IMR-90 (cell line): Measurements from ENCODE around the gene GREB1L. TPM values are rescaled to one million over a fixed set of nuclear protein-coding genes. Genes with fewer than 3 reads are reported as not detected.

Experiments used
- ATAC-seq: fragments of 200-7000 bp; cut with Tn5 transposase; 2 replicates; pipeline ENCODE4 v1.9.1; 2020; ENCODE audit warnings: low read depth, mild to moderate bottlenecking, moderate library complexity
- BruUV-seq: library from RNA; stranded (reverse); fragments of 400-500 nt; replicated peaks from 2 replicates; lab custom pipeline; 2021; lab: Mats Ljungman, UMichigan
- CTCF ChIA-PET: fragments of 300-600 bp; formaldehyde crosslinking; extraction: SDS; loops from one replicate; lab custom pipeline; 2021; ENCODE audit warnings: antibody characterized with exemption; lab: Yijun Ruan, JAX
- POLR2A ChIA-PET: fragments of 300-600 bp; sonication (Branson Sonifier 250); formaldehyde crosslinking; loops from one replicate; lab custom pipeline; 2022; ENCODE audit warnings: antibody characterized with exemption; ENCODE audit not compliant: unreplicated experiment; lab: Charles Lee
- DNase-seq: peaks from one replicate; pipeline ENCODE4 v3.0.0; 2013
- H2AFZ ChIP-seq: replicated peaks from 2 replicates; pipeline ENCODE3; 2013; ENCODE audit warnings: low read length, mild to moderate bottlenecking; ENCODE audit not compliant: poor library complexity
- H2AK5ac ChIP-seq: 2 replicates; pipeline ENCODE4 v1.6.1; 2013; ENCODE audit warnings: low read depth, low read length, inconsistent platforms
- H2AK9ac ChIP-seq: replicated peaks from 2 replicates; pipeline ENCODE3; 2013; ENCODE audit warnings: mild to moderate bottlenecking, low read depth, low read length, moderate library complexity; ENCODE audit not compliant: poor library complexity
- H2BK120ac ChIP-seq: 2 replicates; pipeline ENCODE4 v1.6.1; 2013; ENCODE audit warnings: low read depth, low read length, inconsistent platforms
- H2BK15ac ChIP-seq: 3 replicates; pipeline ENCODE4 v1.6.1; 2013; ENCODE audit warnings: low read depth, low read length, inconsistent platforms
- H2BK20ac ChIP-seq: 2 replicates; pipeline ENCODE4 v1.6.1; 2013; ENCODE audit warnings: low read depth, mild to moderate bottlenecking, inconsistent platforms, low read length, moderate library complexity
- H2BK5ac ChIP-seq: 2 replicates; pipeline ENCODE4 v1.6.1; 2013; ENCODE audit warnings: mild to moderate bottlenecking, low read depth, low read length, inconsistent platforms; ENCODE audit not compliant: poor library complexity, severe bottlenecking
- H3K14ac ChIP-seq: replicated peaks from 2 replicates; pipeline ENCODE4 v1.6.1; 2013; ENCODE audit warnings: low read depth, low read length, inconsistent platforms
- H3K18ac ChIP-seq: 2 replicates; pipeline ENCODE4 v1.6.1; 2013; ENCODE audit warnings: low read depth, low read length, control low read depth
- H3K23ac ChIP-seq: 2 replicates; pipeline ENCODE4 v1.6.1; 2013; ENCODE audit warnings: low read depth, low read length, inconsistent platforms
- H3K27ac ChIP-seq: 2 replicates; pipeline ENCODE4 v1.5.1; 2013; ENCODE audit warnings: mild to moderate bottlenecking, control low read depth, low read length; ENCODE audit not compliant: insufficient read depth
- H3K27me3 ChIP-seq: 2 replicates; pipeline ENCODE4 v1.6.1; 2013; ENCODE audit warnings: low read length; ENCODE audit not compliant: control insufficient read depth, insufficient read depth
- H3K36me3 ChIP-seq: 2 replicates; pipeline ENCODE4 v1.6.1; 2013; ENCODE audit warnings: low read length, mixed read lengths; ENCODE audit not compliant: control insufficient read depth, insufficient read depth
- H3K4ac ChIP-seq: 2 replicates; pipeline ENCODE4 v1.6.1; 2013; ENCODE audit warnings: low read depth, low read length, inconsistent platforms
- H3K4me1 ChIP-seq: 2 replicates; pipeline ENCODE4 v1.6.1; 2013; ENCODE audit warnings: low read length, mixed read lengths; ENCODE audit not compliant: control insufficient read depth, insufficient read depth
- H3K4me2 ChIP-seq: 2 replicates; pipeline ENCODE4 v1.6.1; 2013; ENCODE audit warnings: low read depth, mild to moderate bottlenecking, control low read depth, low read length, moderate library complexity
- H3K4me3 ChIP-seq: 2 replicates; pipeline ENCODE4 v1.5.1; 2013; ENCODE audit warnings: low read depth, mild to moderate bottlenecking, control low read depth, low read length, moderate library complexity; ENCODE audit not compliant: insufficient read depth
- H3K56ac ChIP-seq: 2 replicates; pipeline ENCODE4 v1.6.1; 2013; ENCODE audit warnings: low read length, inconsistent platforms; ENCODE audit not compliant: insufficient read depth; ENCODE audit errors: extremely low read depth
- H3K79me1 ChIP-seq, 2 experiments: 2 replicates each; pipeline ENCODE4 v1.6.1; 2013; ENCODE audit warnings: low read length in 2 of 2, inconsistent platforms in 1 of 2, low read depth in 1 of 2
- H3K9ac ChIP-seq: 2 replicates; pipeline ENCODE4 v1.6.1; 2013; ENCODE audit warnings: low read depth, low read length, control low read depth
- H3K9me1 ChIP-seq: 2 replicates; pipeline ENCODE4 v1.6.1; 2013; ENCODE audit warnings: low read length, inconsistent platforms; ENCODE audit not compliant: insufficient read depth
- H3K9me3 ChIP-seq: 2 replicates; pipeline ENCODE4 v1.6.1; 2013; ENCODE audit warnings: low read length; ENCODE audit not compliant: control insufficient read depth, insufficient read depth
- H4K20me1 ChIP-seq: 2 replicates; pipeline ENCODE4 v1.6.1; 2013; ENCODE audit warnings: low read length, inconsistent platforms; ENCODE audit not compliant: insufficient read depth
- H4K5ac ChIP-seq: 2 replicates; pipeline ENCODE4 v1.6.1; 2013; ENCODE audit warnings: mild to moderate bottlenecking, low read depth, low read length, control low read depth
- H4K8ac ChIP-seq, 2 experiments: 2 replicates each; pipeline ENCODE4 v1.6.1; 2013; ENCODE audit warnings: low read depth in 2 of 2, low read length in 2 of 2, control low read depth in 1 of 2, inconsistent platforms in 1 of 2
- H4K91ac ChIP-seq: 2 replicates; pipeline ENCODE4 v1.6.1; 2013; ENCODE audit warnings: low read depth, low read length, inconsistent platforms; ENCODE audit not compliant: insufficient read depth
- BHLHE40 ChIP-seq: fragments of 150-350 bp; IDR thresholded peaks from 2 replicates; pipeline ENCODE4 v1.6.1; 2016; ENCODE audit warnings: mild to moderate bottlenecking, low read depth, low read length
- CEBPB ChIP-seq: IDR thresholded peaks from 2 replicates; pipeline ENCODE4 v1.6.1; 2012; ENCODE audit warnings: low read depth, low read length, improper control_type of control experiment
- CHD1 ChIP-seq: IDR thresholded peaks from 2 replicates; pipeline ENCODE4 v1.6.1; 2012; ENCODE audit warnings: low read depth, low read length, improper control_type of control experiment
- CTCF ChIP-seq: conservative IDR thresholded peaks from 2 replicates; pipeline ENCODE4 v1.5.1; 2012; ENCODE audit warnings: mild to moderate bottlenecking, low read depth, low read length, improper control_type of control experiment
- ELK1 ChIP-seq: fragments of 150-350 bp; IDR thresholded peaks from 2 replicates; pipeline ENCODE4 v1.6.1; 2016; ENCODE audit warnings: low read depth, mild to moderate bottlenecking, low read length, moderate library complexity, borderline replicate concordance
- FOS ChIP-seq: fragments of 150-350 bp; IDR thresholded peaks from 2 replicates; pipeline ENCODE4 v1.6.1; 2016; ENCODE audit warnings: low read depth, low read length
- MAFK ChIP-seq: IDR thresholded peaks from 2 replicates; pipeline ENCODE4 v1.6.1; 2012; ENCODE audit warnings: low read depth, low read length, improper control_type of control experiment
- MAZ ChIP-seq: IDR thresholded peaks from 2 replicates; pipeline ENCODE4 v1.6.1; 2012; ENCODE audit warnings: low read depth, mild to moderate bottlenecking, low read length, improper control_type of control experiment, moderate library complexity, borderline replicate concordance
- MXI1 ChIP-seq: IDR thresholded peaks from 2 replicates; pipeline ENCODE4 v1.6.1; 2012; ENCODE audit warnings: low read depth, mild to moderate bottlenecking, low read length, moderate library complexity, borderline replicate concordance
- NFE2L2 ChIP-seq: fragments of 150-350 bp; IDR thresholded peaks from 2 replicates; pipeline ENCODE4 v1.6.1; 2016; ENCODE audit warnings: low read depth, mild to moderate bottlenecking, low read length
- POLR2A ChIP-seq: IDR thresholded peaks from 2 replicates; pipeline ENCODE4 v1.6.1; 2012; ENCODE audit warnings: mild to moderate bottlenecking, low read depth, low read length
- RAD21 ChIP-seq: IDR thresholded peaks from 2 replicates; pipeline ENCODE4 v1.6.1; 2012; ENCODE audit warnings: low read length, improper control_type of control experiment
- RCOR1 ChIP-seq: IDR thresholded peaks from 2 replicates; pipeline ENCODE4 v1.6.1; 2012; ENCODE audit warnings: mild to moderate bottlenecking, low read length, improper control_type of control experiment; ENCODE audit not compliant: insufficient replicate concordance
- RFX5 ChIP-seq: IDR thresholded peaks from 2 replicates; pipeline ENCODE4 v1.8.0; 2012; ENCODE audit warnings: low read depth, mild to moderate bottlenecking, low read length, moderate library complexity
- SMC3 ChIP-seq: fragments of 150-350 bp; IDR thresholded peaks from 2 replicates; pipeline ENCODE4 v1.6.1; 2016; ENCODE audit warnings: low read depth, mild to moderate bottlenecking, antibody characterized with exemption, low read length, moderate library complexity
- USF2 ChIP-seq: fragments of 150-350 bp; IDR thresholded peaks from 2 replicates; pipeline ENCODE4 v1.6.1; 2017; ENCODE audit warnings: mild to moderate bottlenecking, antibody characterized with exemption, low read length, low read depth
- WGBS, 2 experiments: methylation state at CpG; one replicate each; pipeline versions ENCODE4 v1.1.5 to v1.1.7; 2013; ENCODE audit warnings: missing lambda C conversion rate in 2 of 2; ENCODE audit not compliant: insufficient read length in 1 of 2; ENCODE audit errors: extremely low coverage in 2 of 2; 5-methylcytosine and 5-hydroxymethylcytosine counted together
- dilution Hi-C: fragments of 300-500 bp; cut with HindIII; formaldehyde crosslinking; loops from one replicate; pipeline ENCODE4 v1.14.3; 2018; ENCODE audit warnings: low sequenced_read_pairs; ENCODE audit not compliant: unreplicated experiment
- in situ Hi-C: fragments of 300-500 bp; cut with MboI; formaldehyde crosslinking; loops from 3 replicates; pipeline ENCODE4 v1.14.3; 2019; ENCODE audit warnings: low sequenced_read_pairs, inconsistent platforms, mixed read lengths
- intact Hi-C: fragments of 100-400 bp; cut with micrococcal nuclease; formaldehyde crosslinking; loops from 2 replicates; pipeline ENCODE4 v1.10.0; 2022
- polyA plus RNA-seq, 3 experiments: library from polyadenylated mRNA; depleted of rRNA; stranded (reverse); fragments of >200 nt; gene quantifications; 2 replicates each; pipeline ENCODE4 v1.2.3, GENCODE V29; 2012; ENCODE audit warnings: low replicate concordance in 1 of 3
- total RNA-seq: library from RNA; depleted of rRNA; stranded (reverse); fragments of >200 nt; gene quantifications from 2 replicates; pipeline ENCODE4 v1.2.3, GENCODE V29; 2012

The GREB1L gene
- total and polyA plus RNA-seq, 2 of the 4 experiments (the other 2 are of a cell fraction): under 0.01 to 0.02 TPM

GRCh38 chr18:21242780-21243401, 859 bp downstream of the GREB1L start:
- intact Hi-C loops (loop anchor here (10.0 kb wide), 1 partner anchor 212 kb away; no protein-coding TSS in a partner anchor), dilution Hi-C loops (no loop called here), in situ Hi-C loops (no loop called here)
- H3K4ac ChIP-seq: no peak overlapping the region
- H4K8ac ChIP-seq: no peak overlapping the region
- H3K9me3 ChIP-seq: no peaks in the 10 kb centered on the region
- TF ChIP-seq MAZ: no peak
- no peak for TF ChIP-seq MAFK
- TF ChIP-seq USF2: no peak
- TF ChIP-seq BHLHE40: no peak
- TF ChIP-seq SMC3: no peak
- no peak for TF ChIP-seq RCOR1
- no peak for TF ChIP-seq RFX5
- no peak for TF ChIP-seq CHD1
- no peak for TF ChIP-seq ELK1
- TF ChIP-seq CEBPB: no peak
- TF ChIP-seq FOS: no peak
- no peak for TF ChIP-seq RAD21
- TF ChIP-seq MXI1: no peak
- no peak for TF ChIP-seq CTCF
- TF ChIP-seq NFE2L2: no peak
- no peak for TF ChIP-seq POLR2A
- H2BK120ac ChIP-seq: no peak overlapping the region
- H4K91ac ChIP-seq: no peak overlapping the region
- H3K27me3 ChIP-seq: peaks cover 53% of the 10 kb centered on the region
- H2BK15ac ChIP-seq: no peak overlapping the region
- ChIA-PET POLR2A (no interaction called here), CTCF (no interaction called here)
- H3K9me1 ChIP-seq: no peaks in the 10 kb centered on the region
- no peak overlapping the region for H3K14ac ChIP-seq
- H3K18ac ChIP-seq: no peak overlapping the region
- H3K27ac ChIP-seq: no peak overlapping the region
- no peak overlapping the region for H3K9ac ChIP-seq
- H2AK9ac ChIP-seq: no peak overlapping the region
- H3K4me2 ChIP-seq: peak overlapping the region; percentile 66; the same call in 1 of the 2 replicates
- 0% methylated on average over 2 of the region's 48 CpGs; no CpG with 5 or more reads in 1 of the 2 experiments for WGBS, 2 experiments
- ATAC-seq (peak; percentile 13; the same call in 1 of the 2 replicates), DNase-seq (no peak)
- H3K36me3 ChIP-seq: no peaks in the 10 kb centered on the region
- no peak overlapping the region for H3K56ac ChIP-seq
- no peak overlapping the region for H2AK5ac ChIP-seq
- BruUV-seq: no TSS peak
- H2BK5ac ChIP-seq: no peak overlapping the region
- H2AFZ ChIP-seq: peak overlapping the region; percentile 72
- no peak overlapping the region for H2BK20ac ChIP-seq
- peaks cover 2% of the 10 kb centered on the region; the same call in 1 of the 2 replicates for H3K4me1 ChIP-seq
- H4K5ac ChIP-seq: no peak overlapping the region
- no peaks in the 10 kb centered on the region for H3K79me1 ChIP-seq
- H3K23ac ChIP-seq: no peak overlapping the region
- no peaks in the 10 kb centered on the region for H4K20me1 ChIP-seq
- H3K4me3 ChIP-seq: no peak overlapping the region; the same call in 1 of the 2 replicates
